ENCODE measurements around the gene ZNF253. TPM values are rescaled to one million over a fixed set of nuclear protein-coding genes. Genes with fewer than 3 reads are reported as not detected.
A peak's percentile ranks its signal among the peaks of the same experiment; 100 is the strongest.
"Not testable (repeated sequence)": the region's sequence is repeated elsewhere in the genome, so short reads cannot be mapped to it uniquely, and the experiment has no call there.

The ZNF253 gene
- total and polyA plus RNA-seq, 4 donors = 2.7 to 13.5 (median 4.8) TPM

DNA sequence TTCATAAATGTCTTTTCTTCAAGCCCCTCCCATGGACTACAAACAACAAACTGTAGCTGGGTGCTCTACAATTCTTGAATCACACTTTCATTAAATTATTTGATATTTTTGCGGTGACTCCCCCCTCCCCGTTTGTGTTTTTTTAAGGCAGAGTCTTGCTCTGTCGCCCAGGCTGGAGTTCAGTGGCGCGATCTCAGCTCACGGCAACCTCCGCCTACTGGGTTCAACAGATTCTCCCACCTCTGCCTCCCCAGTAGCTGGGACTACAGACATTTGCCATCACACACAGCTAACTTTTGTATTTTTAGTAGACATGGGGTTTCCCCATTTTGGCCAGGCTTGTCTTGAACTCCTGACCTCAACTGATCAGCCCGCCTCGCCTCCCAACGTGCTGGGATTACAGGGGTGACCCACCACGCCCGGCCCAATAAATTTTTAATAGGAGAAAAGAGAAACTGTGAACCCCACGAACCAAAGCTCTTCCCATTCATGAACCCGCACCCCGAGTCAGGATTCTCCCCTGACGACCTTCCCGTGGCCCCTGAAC, 44.8 kb upstream of the ZNF253 start:
- Histone ChIP-seq H3K9ac (ENCODE audit: insufficient read depth in 1 of 2, low read length in 2 of 2) (peak overlapping the region; percentile 94 to 97), H3K27ac (ENCODE audit: low read depth in 1 of 2, low read length in 1 of 2) (peak overlapping the region; percentile 89 to 100), H3K4me1 (ENCODE audit: control insufficient read depth in 5 of 5, insufficient read depth in 5 of 5, low read length in 5 of 5) (peaks cover 0 to 4% (median 0%) of the 10 kb centered on the region in 5 donors), H3K36me3 (ENCODE audit: control insufficient read depth in 4 of 4, insufficient read depth in 4 of 4, low read length in 4 of 4) (peaks cover 0 to 10% (median 3%) of the 10 kb centered on the region in 4 donors), H3K27me3 (ENCODE audit: control insufficient read depth in 3 of 3, insufficient read depth in 3 of 3, low read length in 2 of 3) (no peaks in the 10 kb centered on the region), H3K9me3 (ENCODE audit: control insufficient read depth in 4 of 4, insufficient read depth in 3 of 4, low read length in 3 of 4) (peaks cover 0 to 7% (median 0%) of the 10 kb centered on the region in 4 donors), H3K4me3 (peak overlapping the region; percentile 61)
- DNase-seq = peak in 2 of 3 donors; percentile 13 to 26
- ATAC-seq (ENCODE audit: insufficient read depth, low FRiP score) = no peak
- TF ChIP-seq CTCF (IDR thresholded peaks at IDR 0.05; ENCODE audit: control extremely low read depth, extremely low read depth) = no peak
- WGBS, 2 donors = 12 to 16% methylated on average over 17 of the region's 17 CpGs

GRCh38 chr19:19821366-19821951, 44.2 kb upstream of the ZNF253 start, which contains the start of gene ZNF506:
TSS of gene ZNF506 (minus strand) at chr19:19821750. CDS start at chr19:19821603, 147 bp downstream.
- DNase-seq (peak; percentile 99 to 100 (median 100)), ATAC-seq (ENCODE audit: insufficient read depth, low FRiP score) (peak; percentile 95)
- 0 to 1% methylated on average over 26 to 28 of the region's 28 CpGs for WGBS, 2 donors
- Histone ChIP-seq H3K36me3 (ENCODE audit: control insufficient read depth in 4 of 4, insufficient read depth in 4 of 4, low read length in 4 of 4) (peaks cover 0 to 10% (median 2%) of the 10 kb centered on the region in 4 donors), H3K9me3 (ENCODE audit: control insufficient read depth in 4 of 4, insufficient read depth in 3 of 4, low read length in 3 of 4) (peaks cover 0 to 9% (median 0%) of the 10 kb centered on the region in 4 donors), H3K27ac (ENCODE audit: low read depth in 1 of 2, low read length in 1 of 2) (peak within 1 kb of the TSS; percentile 89 to 100), H3K4me1 (ENCODE audit: control insufficient read depth in 5 of 5, insufficient read depth in 5 of 5, low read length in 5 of 5) (peaks cover 0 to 4% (median 0%) of the 10 kb centered on the region in 5 donors), H3K4me3 (peak within 1 kb of the TSS; percentile 61), H3K9ac (ENCODE audit: insufficient read depth in 1 of 2, low read length in 2 of 2) (peak within 1 kb of the TSS; percentile 94 to 97), H3K27me3 (ENCODE audit: control insufficient read depth in 3 of 3, insufficient read depth in 3 of 3, low read length in 2 of 3) (no peaks in the 10 kb centered on the region)
- no peak for TF ChIP-seq CTCF (IDR thresholded peaks at IDR 0.05; ENCODE audit: control extremely low read depth, extremely low read depth)

- H3K27ac ChIP-seq (ENCODE audit: low read depth in 1 of 2, low read length in 1 of 2) = peak overlapping the region; percentile 76 to 85
- H3K9me3 ChIP-seq (ENCODE audit: control insufficient read depth in 4 of 4, insufficient read depth in 3 of 4, low read length in 3 of 4) = peaks cover 0 to 11% (median 0%) of the 10 kb centered on the region in 4 donors
- not testable (repeated sequence) for H3K27me3 ChIP-seq (ENCODE audit: control insufficient read depth in 3 of 3, insufficient read depth in 3 of 3, low read length in 2 of 3); H3K4me1 ChIP-seq (ENCODE audit: control insufficient read depth in 5 of 5, insufficient read depth in 5 of 5, low read length in 5 of 5); ATAC-seq (ENCODE audit: insufficient read depth, low FRiP score)
- peaks cover 0 to 10% (median 2%) of the 10 kb centered on the region in 4 donors for H3K36me3 ChIP-seq (ENCODE audit: control insufficient read depth in 4 of 4, insufficient read depth in 4 of 4, low read length in 4 of 4)
- 5 to 6% methylated on average over 11 of the region's 11 CpGs for WGBS, 2 donors
- peak overlapping the region in 1 of 2 donors; percentile 91 for H3K9ac ChIP-seq (ENCODE audit: insufficient read depth in 1 of 2, low read length in 2 of 2)
- peak overlapping the region; percentile 42 for H3K4me3 ChIP-seq
- peak in 1 of 3 donors; percentile 49 for DNase-seq
Measured at GRCh38 chr19:19821976-19822375, 43.7 kb upstream of the ZNF253 start.

DNA sequence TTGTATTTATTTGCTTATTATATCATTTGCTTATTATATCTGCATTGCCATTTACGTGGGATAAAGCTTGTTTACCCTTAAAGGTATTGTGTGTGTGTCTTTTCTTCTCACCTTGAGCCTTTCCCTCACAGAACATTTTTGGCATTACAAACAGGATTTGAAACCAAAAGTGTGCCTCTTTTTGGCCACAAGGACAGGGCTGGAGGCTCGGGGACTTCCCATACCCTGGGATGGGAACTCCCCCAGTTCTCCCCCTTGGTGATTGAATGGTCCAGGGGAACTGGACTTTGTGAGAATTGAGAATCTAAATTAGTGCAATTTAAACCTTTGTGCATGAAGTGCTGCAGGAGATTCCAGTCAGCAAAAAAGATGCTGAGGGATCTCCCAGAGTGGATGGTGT, 41.8 kb upstream of the ZNF253 start:
- DNase-seq = no peak

More for the DNA sequence above, 41.8 kb upstream of the ZNF253 start:
- no peak for ATAC-seq (ENCODE audit: insufficient read depth, low FRiP score)
- Histone ChIP-seq H3K9me3 (ENCODE audit: control insufficient read depth in 4 of 4, insufficient read depth in 3 of 4, low read length in 3 of 4) (peaks cover 0 to 11% (median 0%) of the 10 kb centered on the region in 4 donors), H3K27me3 (ENCODE audit: control insufficient read depth in 3 of 3, insufficient read depth in 3 of 3, low read length in 2 of 3) (no peaks in the 10 kb centered on the region), H3K9ac (ENCODE audit: insufficient read depth in 1 of 2, low read length in 2 of 2) (no peak overlapping the region), H3K4me3 (no peak overlapping the region), H3K27ac (ENCODE audit: low read depth in 1 of 2, low read length in 1 of 2) (no peak overlapping the region), H3K36me3 (ENCODE audit: control insufficient read depth in 4 of 4, insufficient read depth in 4 of 4, low read length in 4 of 4) (peaks cover 0 to 8% (median 2%) of the 10 kb centered on the region in 4 donors), H3K4me1 (ENCODE audit: control insufficient read depth in 5 of 5, insufficient read depth in 5 of 5, low read length in 5 of 5) (peaks cover 0 to 4% (median 0%) of the 10 kb centered on the region in 5 donors)
- TF ChIP-seq CTCF (IDR thresholded peaks at IDR 0.05; ENCODE audit: control extremely low read depth, extremely low read depth) = no peak
- WGBS, 2 donors = 81 to 89% methylated on average over 2 of the region's 2 CpGs
